HG02970 (cell line): Measurements from ENCODE around the gene CCDC102A.
"Not testable (repeated sequence)": the region's sequence is repeated elsewhere in the genome, so short reads cannot be mapped to it uniquely, and the experiment has no call there.

ENCODE experiments used
- ATAC-seq: cut with Tn5 transposase; IDR thresholded peaks from one replicate; pipeline ENCODE4 v1.9.1; 2021; ENCODE audit warnings: mild to moderate bottlenecking, moderate library complexity, moderate number of reproducible peaks; ENCODE audit not compliant: unreplicated experiment, low FRiP score

CCDC102A gene

GRCh38 chr16:57504491-57504890 lies 31.9 kb downstream of the CCDC102A start:
- no peak for ATAC-seq

GRCh38 chr16:57504001-57504400 lies 32.4 kb downstream of the CCDC102A start:
- ATAC-seq, result no peak

- no peak for ATAC-seq
These were observed 33.0 kb downstream of the CCDC102A start for GRCh38 chr16:57503366-57503765.

- no peak for ATAC-seq
These were observed 34.2 kb downstream of the CCDC102A start for GRCh38 chr16:57502048-57502775.

- no peak for ATAC-seq
These were observed 34.9 kb downstream of the CCDC102A start for GRCh38 chr16:57501492-57501891.

GRCh38 chr16:57500578-57501111 lies 35.7 kb downstream of the CCDC102A start:
- ATAC-seq, result no peak

- ATAC-seq, result not testable (repeated sequence)
These were observed 36.4 kb downstream of the CCDC102A start for GRCh38 chr16:57499941-57500340.

- no peak for ATAC-seq
These were observed 38.3 kb downstream of the CCDC102A start for GRCh38 chr16:57498031-57498430.

GRCh38 chr16:57497121-57497520 lies 39.2 kb downstream of the CCDC102A start:
- ATAC-seq, result no peak

- ATAC-seq, result no peak
These were observed 42.6 kb downstream of the CCDC102A start for GRCh38 chr16:57493767-57494166.

GRCh38 chr16:57489229-57489628 lies 47.1 kb downstream of the CCDC102A start:
- ATAC-seq, result no peak

GRCh38 chr16:57486858-57487834 lies 49.2 kb downstream of the CCDC102A start:
- ATAC-seq, result no peak

- ATAC-seq, result peak; percentile 85
These were observed 50.2 kb downstream of the CCDC102A start, which contains the start of gene DOK4 for GRCh38 chr16:57485916-57486857. Gene DOK4 (minus strand): TSS chr16:57486493. CDS start chr16:57479507, 6,986 bp downstream.

- ATAC-seq, result no peak
These were observed 51.1 kb downstream of the CCDC102A start for GRCh38 chr16:57485091-57485915.

GRCh38 chr16:57484515-57485005 lies 51.8 kb downstream of the CCDC102A start:
- ATAC-seq, result no peak

GRCh38 chr16:57483725-57484514 lies 52.5 kb downstream of the CCDC102A start:
- no peak for ATAC-seq

- ATAC-seq, result no peak
These were observed 53.4 kb downstream of the CCDC102A start for GRCh38 chr16:57482845-57483545.
